HFFc6 (cell line): ENCODE measurements around the gene KDM6A. TPM values are rescaled to one million over a fixed set of nuclear protein-coding genes. Genes with fewer than 3 reads are reported as not detected.
"Not testable (repeated sequence)": the region's sequence is repeated elsewhere in the genome, so short reads cannot be mapped to it uniquely, and the experiment has no call there.

Source experiments
- DNase-seq: peaks from one replicate; pipeline ENCODE4 v3.0.0-alpha.2; 2018
- H3K27ac Mint-ChIP-seq: 2 replicates; pipeline ENCODE4 v1.8.0; 2020; ENCODE audit warnings: mild to moderate bottlenecking, mixed read lengths
- H3K27me3 Mint-ChIP-seq: 2 replicates; pipeline ENCODE4 v1.8.0; 2021; ENCODE audit warnings: mild to moderate bottlenecking, moderate library complexity, mixed read lengths; ENCODE audit not compliant: insufficient read depth
- H3K36me3 Mint-ChIP-seq: 2 replicates; pipeline ENCODE4 v1.8.0; 2021; ENCODE audit warnings: low read depth, mixed read lengths
- H3K4me1 Mint-ChIP-seq: 2 replicates; pipeline ENCODE4 v1.8.0; 2020; ENCODE audit warnings: low read depth, mixed read lengths
- H3K4me3 Mint-ChIP-seq: 2 replicates; pipeline ENCODE4 v1.8.0; 2020; ENCODE audit warnings: mild to moderate bottlenecking, moderate library complexity, mixed read lengths
- H3K9me3 Mint-ChIP-seq: 2 replicates; pipeline ENCODE4 v1.8.0; 2020; ENCODE audit warnings: mild to moderate bottlenecking, mixed read lengths
- CTCF ChIP-seq: fragments of 200-600 bp; sonication (generic); IDR thresholded peaks from 2 replicates; pipeline ENCODE4 v1.5.0; 2021; ENCODE audit warnings: antibody characterized with exemption, mild to moderate bottlenecking
- total RNA-seq, 6 experiments: library from RNA; stranded (reverse); fragmentation: NEBNext Ultra II Directional; extraction: Animal tissue kit (Norgen Biotek cat#: 25700); gene quantifications; 2 replicates in 1 of 6; 3 replicates in 5 of 6; pipeline ENCODE4 v1.2.3, GENCODE V29; 2021

KDM6A gene
- total RNA-seq, 6 experiments from 2014 or later = 6.4 to 14.3 (median 9.0) TPM

- Mint-ChIP-seq H3K27me3 (peaks cover 4% of the 10 kb centered on the region), H3K27ac (no peak overlapping the region), H3K36me3 (no peaks in the 10 kb centered on the region), H3K4me1 (no peaks in the 10 kb centered on the region), H3K4me3 (no peak overlapping the region), H3K9me3 (no peaks in the 10 kb centered on the region)
- TF ChIP-seq CTCF = no peak
- no peak for DNase-seq
These were observed 260.5 kb downstream of the KDM6A start for GRCh38 chrX:45133465-45133864.

- no peak for DNase-seq
- no peak for TF ChIP-seq CTCF
- Mint-ChIP-seq H3K27ac (no peak overlapping the region), H3K4me1 (no peaks in the 10 kb centered on the region), H3K4me3 (no peak overlapping the region), H3K36me3 (no peaks in the 10 kb centered on the region), H3K9me3 (no peaks in the 10 kb centered on the region), H3K27me3 (peaks cover 2% of the 10 kb centered on the region)
These were observed 261.3 kb downstream of the KDM6A start for GRCh38 chrX:45134315-45134731.

- no peaks in the 10 kb centered on the region for H3K4me1 Mint-ChIP-seq
- no peak for TF ChIP-seq CTCF
- H3K27me3 Mint-ChIP-seq = peaks cover 2% of the 10 kb centered on the region
- no peaks in the 10 kb centered on the region for H3K9me3 Mint-ChIP-seq
- H3K27ac Mint-ChIP-seq = no peak overlapping the region
- DNase-seq = no peak
- H3K4me3 Mint-ChIP-seq = no peak overlapping the region
- no peaks in the 10 kb centered on the region for H3K36me3 Mint-ChIP-seq
These were observed 261.8 kb downstream of the KDM6A start for GRCh38 chrX:45134775-45135174.

GRCh38 chrX:45135391-45136075, 262.5 kb downstream of the KDM6A start:
- not testable (repeated sequence) for H3K9me3 Mint-ChIP-seq, DNase-seq, H3K4me1 Mint-ChIP-seq, H3K36me3 Mint-ChIP-seq, H3K27me3 Mint-ChIP-seq, H3K4me3 Mint-ChIP-seq, H3K27ac Mint-ChIP-seq

- Mint-ChIP-seq H3K27ac (no peak overlapping the region), H3K27me3 (no peaks in the 10 kb centered on the region; the same call in 1 of the 2 replicates), H3K9me3 (no peaks in the 10 kb centered on the region), H3K36me3 (no peaks in the 10 kb centered on the region), H3K4me3 (no peak overlapping the region), H3K4me1 (peaks cover 6% of the 10 kb centered on the region; the same call in 1 of the 2 replicates)
- no peak for DNase-seq
- no peak for TF ChIP-seq CTCF
These were observed 264.5 kb downstream of the KDM6A start for GRCh38 chrX:45137531-45137930.

- Mint-ChIP-seq H3K4me3 (no peak overlapping the region), H3K27ac (no peak overlapping the region), H3K9me3 (no peaks in the 10 kb centered on the region), H3K27me3 (no peaks in the 10 kb centered on the region; the same call in 1 of the 2 replicates), H3K36me3 (no peaks in the 10 kb centered on the region), H3K4me1 (peaks cover 6% of the 10 kb centered on the region; the same call in 1 of the 2 replicates)
- TF ChIP-seq CTCF = no peak
- no peak for DNase-seq
These were observed 265.5 kb downstream of the KDM6A start for GRCh38 chrX:45138525-45138924.
